ENCODE measurements around the gene FBLN1.

FBLN1 gene

GRCh38 chr22:45524157-45524556 is 21.5 kb downstream of the FBLN1 start:
- TF ChIP-seq GATA3 (IDR thresholded peaks at IDR 0.05; ENCODE audit: low read depth, low read length) (no peak), GATA2 (IDR thresholded peaks at IDR 0.05; ENCODE audit: low read depth, low read length) (no peak)

GRCh38 chr22:45524966-45525365 is 22.3 kb downstream of the FBLN1 start:
- no peak for TF ChIP-seq GATA2 (IDR thresholded peaks at IDR 0.05; ENCODE audit: low read depth, low read length)
- TF ChIP-seq GATA3 (IDR thresholded peaks at IDR 0.05; ENCODE audit: low read depth, low read length) = no peak

- TF ChIP-seq GATA2 (IDR thresholded peaks at IDR 0.05; ENCODE audit: low read depth, low read length) (no peak), GATA3 (IDR thresholded peaks at IDR 0.05; ENCODE audit: low read depth, low read length) (no peak)
Measured at GRCh38 chr22:45525480-45525879, 22.8 kb downstream of the FBLN1 start.

- TF ChIP-seq GATA2 (IDR thresholded peaks at IDR 0.05; ENCODE audit: low read depth, low read length) (no peak), GATA3 (IDR thresholded peaks at IDR 0.05; ENCODE audit: low read depth, low read length) (no peak)
Measured at GRCh38 chr22:45526281-45526680, 23.6 kb downstream of the FBLN1 start.

- TF ChIP-seq GATA3 (IDR thresholded peaks at IDR 0.05; ENCODE audit: low read depth, low read length) (no peak), GATA2 (IDR thresholded peaks at IDR 0.05; ENCODE audit: low read depth, low read length) (no peak)
Measured at GRCh38 chr22:45526768-45527360, 24.2 kb downstream of the FBLN1 start.

GRCh38 chr22:45527456-45527855 is 24.8 kb downstream of the FBLN1 start:
- TF ChIP-seq GATA3 (IDR thresholded peaks at IDR 0.05; ENCODE audit: low read depth, low read length) (no peak), GATA2 (IDR thresholded peaks at IDR 0.05; ENCODE audit: low read depth, low read length) (no peak)

- TF ChIP-seq GATA2 (IDR thresholded peaks at IDR 0.05; ENCODE audit: low read depth, low read length) = no peak
- no peak for TF ChIP-seq GATA3 (IDR thresholded peaks at IDR 0.05; ENCODE audit: low read depth, low read length)
Measured at GRCh38 chr22:45528046-45528445, 25.4 kb downstream of the FBLN1 start.

GRCh38 chr22:45529105-45529504 is 26.4 kb downstream of the FBLN1 start:
- TF ChIP-seq GATA3 (IDR thresholded peaks at IDR 0.05; ENCODE audit: low read depth, low read length) (no peak), GATA2 (IDR thresholded peaks at IDR 0.05; ENCODE audit: low read depth, low read length) (no peak)

- TF ChIP-seq GATA3 (IDR thresholded peaks at IDR 0.05; ENCODE audit: low read depth, low read length) (no peak), GATA2 (IDR thresholded peaks at IDR 0.05; ENCODE audit: low read depth, low read length) (peak; percentile 48)
Measured at GRCh38 chr22:45529971-45530575, 27.4 kb downstream of the FBLN1 start.

- no peak for TF ChIP-seq GATA3 (IDR thresholded peaks at IDR 0.05; ENCODE audit: low read depth, low read length)
- no peak for TF ChIP-seq GATA2 (IDR thresholded peaks at IDR 0.05; ENCODE audit: low read depth, low read length)
Measured at GRCh38 chr22:45531441-45532234, 29.0 kb downstream of the FBLN1 start.

- TF ChIP-seq GATA3 (IDR thresholded peaks at IDR 0.05; ENCODE audit: low read depth, low read length) = no peak
- TF ChIP-seq GATA2 (IDR thresholded peaks at IDR 0.05; ENCODE audit: low read depth, low read length) = no peak
Measured at GRCh38 chr22:45532235-45532631, 29.6 kb downstream of the FBLN1 start.

GRCh38 chr22:45533703-45534102 is 31.0 kb downstream of the FBLN1 start:
- TF ChIP-seq GATA2 (IDR thresholded peaks at IDR 0.05; ENCODE audit: low read depth, low read length) (no peak), GATA3 (IDR thresholded peaks at IDR 0.05; ENCODE audit: low read depth, low read length) (no peak)

- TF ChIP-seq GATA2 (IDR thresholded peaks at IDR 0.05; ENCODE audit: low read depth, low read length) (no peak), GATA3 (IDR thresholded peaks at IDR 0.05; ENCODE audit: low read depth, low read length) (no peak)
Measured at GRCh38 chr22:45534339-45535192, 31.9 kb downstream of the FBLN1 start.

GRCh38 chr22:45535290-45535689 is 32.6 kb downstream of the FBLN1 start:
- TF ChIP-seq GATA3 (IDR thresholded peaks at IDR 0.05; ENCODE audit: low read depth, low read length) = no peak
- TF ChIP-seq GATA2 (IDR thresholded peaks at IDR 0.05; ENCODE audit: low read depth, low read length) = no peak

Measured in SH-SY5Y (cell line).